ENCODE results near the gene ABHD6.

- TF ChIP-seq CTCF (IDR thresholded peaks at IDR 0.05) (no peak), SIN3A (IDR thresholded peaks at IDR 0.05; ENCODE audit: borderline replicate concordance, insufficient read depth, low read depth, low read length) (no peak), TCF7L2 (IDR thresholded peaks at IDR 0.05; ENCODE audit: low read depth, low read length) (no peak)
- TF ChIP-seq, protein P1, sequence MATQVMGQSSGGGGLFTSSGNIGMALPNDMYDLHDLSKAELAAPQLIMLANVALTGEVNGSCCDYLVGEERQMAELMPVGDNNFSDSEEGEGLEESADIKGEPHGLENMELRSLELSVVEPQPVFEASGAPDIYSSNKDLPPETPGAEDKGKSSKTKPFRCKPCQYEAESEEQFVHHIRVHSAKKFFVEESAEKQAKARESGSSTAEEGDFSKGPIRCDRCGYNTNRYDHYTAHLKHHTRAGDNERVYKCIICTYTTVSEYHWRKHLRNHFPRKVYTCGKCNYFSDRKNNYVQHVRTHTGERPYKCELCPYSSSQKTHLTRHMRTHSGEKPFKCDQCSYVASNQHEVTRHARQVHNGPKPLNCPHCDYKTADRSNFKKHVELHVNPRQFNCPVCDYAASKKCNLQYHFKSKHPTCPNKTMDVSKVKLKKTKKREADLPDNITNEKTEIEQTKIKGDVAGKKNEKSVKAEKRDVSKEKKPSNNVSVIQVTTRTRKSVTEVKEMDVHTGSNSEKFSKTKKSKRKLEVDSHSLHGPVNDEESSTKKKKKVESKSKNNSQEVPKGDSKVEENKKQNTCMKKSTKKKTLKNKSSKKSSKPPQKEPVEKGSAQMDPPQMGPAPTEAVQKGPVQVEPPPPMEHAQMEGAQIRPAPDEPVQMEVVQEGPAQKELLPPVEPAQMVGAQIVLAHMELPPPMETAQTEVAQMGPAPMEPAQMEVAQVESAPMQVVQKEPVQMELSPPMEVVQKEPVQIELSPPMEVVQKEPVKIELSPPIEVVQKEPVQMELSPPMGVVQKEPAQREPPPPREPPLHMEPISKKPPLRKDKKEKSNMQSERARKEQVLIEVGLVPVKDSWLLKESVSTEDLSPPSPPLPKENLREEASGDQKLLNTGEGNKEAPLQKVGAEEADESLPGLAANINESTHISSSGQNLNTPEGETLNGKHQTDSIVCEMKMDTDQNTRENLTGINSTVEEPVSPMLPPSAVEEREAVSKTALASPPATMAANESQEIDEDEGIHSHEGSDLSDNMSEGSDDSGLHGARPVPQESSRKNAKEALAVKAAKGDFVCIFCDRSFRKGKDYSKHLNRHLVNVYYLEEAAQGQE (IDR thresholded peaks at IDR 0.05; ENCODE audit: insufficient read depth in 1 of 2, low read depth in 2 of 2, low read length in 1 of 2): no peak
Measured at GRCh38 chr3:58260733-58261132, 23.1 kb downstream of the ABHD6 start.

All from Panc1 (cell line).